ENCODE measurements around the gene ALLC.
"Not testable (repeated sequence)": the region's sequence is repeated elsewhere in the genome, so short reads cannot be mapped to it uniquely, and the experiment has no call there.

ALLC gene

DNA sequence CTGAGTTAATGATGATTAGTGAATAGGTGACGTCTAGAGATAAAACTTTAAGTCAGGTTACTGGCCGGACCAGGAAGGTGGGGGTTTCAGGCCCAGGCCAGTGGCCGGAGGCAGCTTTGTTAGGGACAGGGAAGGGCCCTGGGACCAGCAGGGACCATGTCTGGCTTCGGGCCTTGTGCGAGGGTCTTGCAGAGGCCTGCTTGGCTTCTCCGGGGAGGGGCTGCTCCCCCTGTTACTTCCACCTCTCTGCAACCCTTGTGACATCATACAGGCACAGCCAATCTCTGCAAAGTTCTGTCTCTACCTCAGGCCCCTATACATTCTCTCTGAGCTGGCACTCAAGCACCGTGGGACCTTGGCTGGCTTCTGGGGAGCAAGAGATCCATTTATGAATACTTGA, at the start of gene ALLC:
TSS of gene ALLC (plus strand) at position 320 of the 400 bp plus-strand sequence. CDS start 12,958 bp downstream, outside the sequence.
- Mint-ChIP-seq H3K4me3 (no peak within 1 kb of the TSS), H3K27ac (no peak within 1 kb of the TSS), H3K9me3 (ENCODE audit: low read depth) (no peaks in the 10 kb centered on the region), H3K36me3 (no peaks in the 10 kb centered on the region), H3K4me1 (ENCODE audit: low read depth) (no peaks in the 10 kb centered on the region), H3K27me3 (no peaks in the 10 kb centered on the region)

DNA sequence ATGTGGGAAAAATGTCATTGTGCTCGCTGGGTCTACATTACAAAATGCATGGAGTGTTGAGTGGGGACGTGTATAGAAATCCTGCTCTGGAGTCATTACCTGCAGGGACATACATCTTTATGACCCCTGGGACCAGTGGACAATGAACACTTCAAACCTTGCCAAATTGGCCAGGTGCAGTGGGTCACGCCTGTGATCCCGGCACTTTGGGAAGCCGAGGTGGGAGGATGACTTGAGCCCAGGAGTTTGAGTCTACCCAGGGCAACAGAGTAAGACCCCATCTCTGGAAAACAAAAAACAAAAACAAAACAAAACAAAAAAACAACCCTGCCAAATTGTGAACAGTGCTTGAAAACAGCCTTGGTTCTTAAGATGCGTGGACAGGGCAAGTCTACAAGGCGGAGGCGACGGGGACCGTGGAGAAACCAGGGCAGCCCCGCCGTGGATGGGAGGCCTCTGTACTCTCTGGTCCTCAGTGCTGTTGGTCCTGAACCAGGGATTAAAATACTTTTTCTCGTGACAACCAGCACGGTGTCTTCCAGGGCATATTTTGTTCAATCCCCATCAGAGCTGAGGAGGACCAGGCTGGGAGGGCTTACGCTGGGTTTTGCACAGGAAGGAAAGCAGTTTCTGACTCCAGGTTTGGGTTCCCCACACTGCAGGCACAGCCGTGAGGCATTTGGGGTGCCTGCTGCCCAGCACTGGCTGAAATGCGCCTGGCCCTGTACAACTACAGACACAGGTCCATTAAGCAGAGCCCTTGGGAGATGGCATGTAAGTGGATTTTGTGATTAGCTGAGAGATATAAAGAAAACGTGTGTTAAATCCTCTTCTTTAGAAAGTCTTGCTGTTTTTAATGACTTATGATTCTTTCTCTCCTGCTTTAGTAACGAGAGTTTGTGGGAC, 49.4 kb upstream of the ALLC start:
- Mint-ChIP-seq H3K36me3 (no peaks in the 10 kb centered on the region), H3K4me1 (ENCODE audit: low read depth) (peaks cover 4% of the 10 kb centered on the region), H3K4me3 (no peak overlapping the region), H3K9me3 (ENCODE audit: low read depth) (no peaks in the 10 kb centered on the region), H3K27ac (no peak overlapping the region), H3K27me3 (no peaks in the 10 kb centered on the region)

DNA sequence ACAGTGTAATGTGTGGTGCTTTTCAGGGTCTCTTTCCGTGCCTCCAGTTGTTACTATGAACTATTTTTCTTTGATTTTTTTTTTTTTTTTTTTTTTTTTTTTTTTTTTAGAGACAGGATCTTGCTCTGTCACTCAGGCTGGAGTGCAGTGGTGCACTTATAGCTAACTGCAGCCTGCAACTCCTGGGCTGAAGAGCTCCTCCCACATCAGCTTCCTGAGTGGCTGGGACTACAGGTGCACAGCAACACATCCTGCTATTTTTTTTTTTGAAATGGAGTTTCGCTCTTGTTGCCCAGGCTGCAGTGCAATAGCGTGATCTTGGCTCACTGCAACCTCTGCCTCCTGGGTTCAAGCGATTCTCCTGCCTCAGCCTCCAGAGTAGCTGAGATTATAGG, 48.7 kb upstream of the ALLC start:
- H3K27me3 Mint-ChIP-seq; H3K4me3 Mint-ChIP-seq; H3K36me3 Mint-ChIP-seq; H3K9me3 Mint-ChIP-seq (ENCODE audit: low read depth); H3K4me1 Mint-ChIP-seq (ENCODE audit: low read depth); H3K27ac Mint-ChIP-seq: not testable (repeated sequence)

DNA sequence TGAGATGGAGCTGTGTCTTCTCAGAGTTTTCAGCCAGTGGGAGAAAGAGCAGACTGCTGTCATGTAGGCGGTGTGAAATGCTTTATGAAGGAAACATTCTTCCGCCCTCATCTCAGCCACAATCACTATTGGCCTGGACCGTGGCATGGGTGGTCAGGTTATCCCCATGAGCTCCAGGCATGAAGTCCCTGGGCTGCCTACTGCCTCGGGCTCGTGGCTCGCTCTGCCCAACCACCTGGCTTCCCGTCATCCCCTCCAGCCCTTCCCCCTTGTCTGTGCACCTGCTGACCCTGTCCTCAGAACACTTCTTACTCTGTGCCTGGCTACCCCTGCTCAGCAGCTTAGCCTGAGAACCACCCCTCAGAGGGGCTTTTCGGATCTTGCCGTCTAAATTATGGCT, 47.6 kb upstream of the ALLC start:
- no peaks in the 10 kb centered on the region for H3K9me3 Mint-ChIP-seq (ENCODE audit: low read depth)
- H3K27me3 Mint-ChIP-seq = no peaks in the 10 kb centered on the region

DNA sequence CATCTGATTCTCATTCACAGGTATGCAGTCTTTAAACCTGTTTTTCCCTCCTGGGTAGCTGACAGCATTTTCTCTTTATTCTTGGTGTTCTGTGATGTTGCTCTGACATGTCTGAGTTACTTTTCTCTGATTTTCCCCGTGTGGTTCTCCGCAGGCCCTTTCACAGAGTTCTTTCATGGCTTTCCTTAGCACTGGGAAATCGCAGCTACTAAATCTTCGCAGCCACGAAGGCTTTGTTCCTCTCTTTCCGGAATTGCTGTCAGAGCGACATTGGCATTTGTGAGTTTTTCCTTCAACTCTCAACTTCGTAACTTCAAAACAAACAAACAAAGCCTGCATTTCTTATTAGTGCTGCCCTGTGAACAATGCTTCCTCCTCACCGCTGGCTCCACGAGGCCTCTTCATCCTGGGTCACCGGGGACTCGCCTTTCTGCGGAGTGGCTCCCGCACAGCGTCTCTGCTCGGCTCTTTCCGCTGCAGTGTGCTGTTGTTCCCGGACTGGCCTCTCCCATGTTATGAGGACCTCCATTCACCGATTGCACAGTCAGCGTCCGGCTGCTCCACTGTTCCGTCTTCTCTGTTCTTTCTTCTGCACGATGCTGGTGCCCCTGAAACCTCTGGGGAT, 47.0 kb upstream of the ALLC start:
- no peaks in the 10 kb centered on the region for H3K9me3 Mint-ChIP-seq (ENCODE audit: low read depth)
- H3K4me1 Mint-ChIP-seq (ENCODE audit: low read depth) = peaks cover 4% of the 10 kb centered on the region
- H3K36me3 Mint-ChIP-seq = peaks cover 4% of the 10 kb centered on the region
- H3K27me3 Mint-ChIP-seq = no peaks in the 10 kb centered on the region
- H3K4me3 Mint-ChIP-seq = no peak overlapping the region
- H3K27ac Mint-ChIP-seq = no peak overlapping the region

More for the DNA sequence above, 47.6 kb upstream of the ALLC start:
- Mint-ChIP-seq H3K4me1 (ENCODE audit: low read depth) (peaks cover 4% of the 10 kb centered on the region), H3K36me3 (peaks cover 4% of the 10 kb centered on the region), H3K4me3 (no peak overlapping the region), H3K27ac (no peak overlapping the region)

DNA sequence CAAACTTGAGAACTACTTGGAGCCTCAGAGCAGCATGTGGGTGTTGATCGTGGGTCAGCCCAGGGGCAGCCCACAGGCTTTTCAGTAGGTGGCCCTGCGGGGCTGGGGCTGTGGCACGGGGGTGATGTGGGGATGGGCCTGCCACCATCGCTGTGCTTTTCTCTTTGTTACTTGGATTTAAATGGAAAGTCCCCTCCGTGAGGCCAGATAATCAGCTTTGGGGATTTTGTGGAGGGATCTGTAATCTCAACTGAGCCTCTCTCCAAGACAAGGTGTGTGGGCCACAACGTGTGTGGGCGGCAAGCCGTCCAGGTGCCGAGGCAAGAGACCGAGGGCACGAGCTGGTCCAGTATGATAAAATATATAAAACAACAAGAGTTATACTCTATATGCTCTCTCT, 46.4 kb upstream of the ALLC start:
- no peaks in the 10 kb centered on the region for H3K27me3 Mint-ChIP-seq
- H3K4me1 Mint-ChIP-seq (ENCODE audit: low read depth) = peaks cover 4% of the 10 kb centered on the region
- no peak overlapping the region for H3K27ac Mint-ChIP-seq
- H3K36me3 Mint-ChIP-seq = peaks cover 4% of the 10 kb centered on the region
- H3K9me3 Mint-ChIP-seq (ENCODE audit: low read depth) = no peaks in the 10 kb centered on the region
- no peak overlapping the region for H3K4me3 Mint-ChIP-seq

DNA sequence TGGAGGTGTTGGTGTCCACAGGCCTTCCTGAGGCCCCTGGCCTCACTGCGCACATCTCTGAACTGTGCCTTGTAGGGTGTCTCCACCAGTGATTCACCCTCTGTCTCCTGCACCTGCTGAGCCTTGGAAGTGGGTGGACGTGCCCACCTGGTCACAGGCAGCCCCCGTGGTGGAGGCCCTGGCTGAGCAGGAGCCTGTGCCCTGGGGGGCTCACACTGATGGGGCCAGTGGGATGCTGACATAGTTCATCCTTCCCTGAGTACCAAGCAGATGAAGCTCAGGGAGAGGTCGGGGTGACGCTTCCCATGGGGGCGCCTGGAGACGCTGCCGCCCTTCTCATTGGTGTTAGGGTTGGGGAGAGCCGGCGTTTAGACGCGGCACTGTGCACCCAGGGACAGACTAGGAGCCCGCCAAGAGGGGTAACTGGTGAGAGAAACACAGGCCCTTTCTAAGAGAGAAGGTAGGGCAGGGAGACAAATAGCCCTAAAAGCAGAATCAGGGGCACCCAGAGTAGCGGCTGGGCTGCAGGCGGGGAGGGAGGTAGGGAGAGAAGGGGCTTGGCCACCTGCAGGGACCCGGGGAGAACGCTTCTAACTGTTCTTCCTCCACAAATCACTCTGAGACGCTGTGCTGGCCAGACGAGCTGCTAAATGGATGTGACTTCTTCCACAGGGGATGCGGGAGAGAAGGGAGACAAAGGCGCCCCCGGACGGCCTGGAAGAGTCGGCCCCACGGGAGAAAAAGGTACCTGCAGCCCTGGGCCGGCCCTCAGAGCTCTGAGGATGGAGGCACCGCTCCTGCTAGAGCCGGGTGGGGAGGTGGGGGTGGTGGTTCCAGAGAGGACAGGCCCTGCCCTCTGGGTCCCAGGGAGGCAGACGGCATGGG, 45.1 kb upstream of the ALLC start:
- no peaks in the 10 kb centered on the region for H3K9me3 Mint-ChIP-seq (ENCODE audit: low read depth)
- peaks cover 4% of the 10 kb centered on the region for H3K4me1 Mint-ChIP-seq (ENCODE audit: low read depth)
- no peak overlapping the region for H3K4me3 Mint-ChIP-seq
- H3K36me3 Mint-ChIP-seq = peaks cover 7% of the 10 kb centered on the region
- H3K27ac Mint-ChIP-seq = no peak overlapping the region
- no peaks in the 10 kb centered on the region for H3K27me3 Mint-ChIP-seq

DNA sequence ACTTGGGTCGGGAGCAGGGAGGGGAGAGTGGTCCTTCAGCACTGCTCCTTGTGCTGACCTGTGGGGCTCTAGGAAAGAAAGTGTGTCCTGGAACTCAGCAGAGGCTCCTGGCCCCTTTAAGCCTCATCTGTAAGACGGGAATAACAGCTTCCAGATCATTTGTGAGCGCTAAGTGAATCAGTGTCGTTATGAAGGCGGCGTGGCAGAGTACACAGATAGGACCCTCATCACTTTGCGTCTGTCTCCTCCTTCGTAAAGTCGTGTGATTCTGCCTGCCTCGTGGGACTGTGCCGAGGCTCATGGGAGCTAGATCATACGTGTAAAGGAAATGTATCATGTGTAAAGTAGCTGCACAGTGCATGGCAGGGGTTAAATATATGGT, 44.5 kb upstream of the ALLC start:
- no peaks in the 10 kb centered on the region for H3K27me3 Mint-ChIP-seq
- peaks cover 4% of the 10 kb centered on the region for H3K4me1 Mint-ChIP-seq (ENCODE audit: low read depth)
- H3K27ac Mint-ChIP-seq = no peak overlapping the region
- no peaks in the 10 kb centered on the region for H3K9me3 Mint-ChIP-seq (ENCODE audit: low read depth)
- no peak overlapping the region for H3K4me3 Mint-ChIP-seq
- H3K36me3 Mint-ChIP-seq = peaks cover 7% of the 10 kb centered on the region

DNA sequence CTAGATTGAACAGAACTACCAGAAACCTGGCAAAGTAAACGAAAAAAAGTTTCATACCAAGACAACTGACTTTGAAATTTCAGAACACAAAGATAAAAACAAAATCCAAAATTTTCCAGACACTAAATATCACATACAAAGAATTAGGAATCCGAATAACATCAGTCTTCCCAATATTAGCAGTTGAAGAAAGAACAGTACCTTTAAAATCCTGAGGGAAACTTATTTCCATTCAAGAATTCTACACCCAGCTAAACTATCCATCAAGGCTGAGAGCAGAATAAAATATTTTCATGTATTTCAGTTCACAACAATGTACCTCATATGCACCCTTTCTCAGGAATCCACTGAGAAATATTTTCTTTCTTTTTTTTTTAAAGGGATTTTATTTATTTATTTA, 43.3 kb upstream of the ALLC start:
- not testable (repeated sequence) for H3K27me3 Mint-ChIP-seq; H3K9me3 Mint-ChIP-seq (ENCODE audit: low read depth); H3K4me1 Mint-ChIP-seq (ENCODE audit: low read depth); H3K4me3 Mint-ChIP-seq; H3K36me3 Mint-ChIP-seq; H3K27ac Mint-ChIP-seq

DNA sequence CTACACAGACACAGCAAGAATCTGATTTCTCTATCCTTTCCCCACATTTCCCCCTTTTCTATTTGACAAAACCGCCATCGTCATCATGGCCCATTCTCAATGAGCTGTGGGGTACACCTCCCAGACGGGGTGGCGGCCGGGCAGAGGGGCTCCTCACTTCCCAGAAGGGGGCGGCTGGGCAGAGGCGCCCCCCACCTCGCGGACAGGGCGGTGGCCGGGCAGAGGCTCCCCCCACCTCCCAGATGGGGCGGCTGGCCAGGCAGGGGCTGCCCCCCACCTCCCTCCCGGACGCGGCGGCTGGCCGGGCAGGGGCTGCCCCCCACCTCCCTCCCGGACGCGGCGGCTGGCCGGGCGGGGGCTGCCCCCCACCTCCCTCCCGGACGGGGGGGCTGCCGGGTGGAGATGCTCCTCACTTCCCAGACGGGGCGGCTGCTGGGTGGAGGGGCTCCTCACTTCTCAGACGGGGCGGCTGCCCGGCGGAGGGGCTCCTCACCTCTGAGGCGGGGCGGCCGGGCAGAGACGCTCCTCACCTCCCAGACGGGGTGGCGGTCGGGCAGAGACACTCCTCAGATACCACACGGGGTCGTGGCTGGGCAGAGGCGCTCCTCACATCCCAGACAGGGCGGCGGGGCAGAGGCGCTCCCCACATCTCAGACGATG, 42.3 kb upstream of the ALLC start:
- H3K4me3 Mint-ChIP-seq; H3K27me3 Mint-ChIP-seq; H3K27ac Mint-ChIP-seq; H3K36me3 Mint-ChIP-seq; H3K9me3 Mint-ChIP-seq (ENCODE audit: low read depth); H3K4me1 Mint-ChIP-seq (ENCODE audit: low read depth): not testable (repeated sequence)

DNA sequence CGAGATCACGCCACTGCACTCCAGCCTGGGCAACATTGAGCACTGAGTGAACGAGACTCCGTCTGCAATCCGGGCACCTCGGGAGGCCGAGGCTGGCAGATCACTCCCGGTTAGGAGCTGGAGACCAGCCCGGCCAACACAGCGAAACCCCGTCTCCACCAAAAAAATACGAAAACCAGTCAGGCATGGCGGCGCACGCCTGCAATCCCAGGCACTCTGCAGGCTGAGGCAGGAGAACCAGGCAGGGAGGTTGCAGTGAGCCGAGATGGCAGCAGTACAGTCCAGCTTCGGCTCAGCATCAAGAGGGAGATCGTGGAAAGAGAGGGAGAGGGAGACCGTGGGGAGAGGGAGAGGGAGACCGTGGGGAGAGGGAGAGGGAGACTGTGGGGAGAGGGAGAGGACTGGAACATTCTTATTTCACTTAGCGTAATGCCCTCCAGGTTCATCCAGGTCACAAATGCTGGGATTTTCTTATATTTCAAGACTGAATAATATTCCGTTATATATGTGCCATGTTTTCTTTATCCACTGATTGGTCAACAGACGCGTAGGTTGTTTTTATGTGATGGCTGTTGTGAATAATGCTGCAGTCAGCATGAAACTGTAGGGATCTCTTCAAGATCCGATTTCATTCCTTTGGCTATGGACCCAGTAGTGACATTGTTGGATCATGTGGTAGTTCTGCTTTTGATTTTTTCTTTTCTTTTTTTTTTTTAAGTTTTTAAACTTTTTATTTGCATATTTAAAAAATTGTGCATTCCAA, 41.4 kb upstream of the ALLC start:
- not testable (repeated sequence) for H3K36me3 Mint-ChIP-seq; H3K27ac Mint-ChIP-seq; H3K4me1 Mint-ChIP-seq (ENCODE audit: low read depth); H3K4me3 Mint-ChIP-seq; H3K9me3 Mint-ChIP-seq (ENCODE audit: low read depth); H3K27me3 Mint-ChIP-seq

DNA sequence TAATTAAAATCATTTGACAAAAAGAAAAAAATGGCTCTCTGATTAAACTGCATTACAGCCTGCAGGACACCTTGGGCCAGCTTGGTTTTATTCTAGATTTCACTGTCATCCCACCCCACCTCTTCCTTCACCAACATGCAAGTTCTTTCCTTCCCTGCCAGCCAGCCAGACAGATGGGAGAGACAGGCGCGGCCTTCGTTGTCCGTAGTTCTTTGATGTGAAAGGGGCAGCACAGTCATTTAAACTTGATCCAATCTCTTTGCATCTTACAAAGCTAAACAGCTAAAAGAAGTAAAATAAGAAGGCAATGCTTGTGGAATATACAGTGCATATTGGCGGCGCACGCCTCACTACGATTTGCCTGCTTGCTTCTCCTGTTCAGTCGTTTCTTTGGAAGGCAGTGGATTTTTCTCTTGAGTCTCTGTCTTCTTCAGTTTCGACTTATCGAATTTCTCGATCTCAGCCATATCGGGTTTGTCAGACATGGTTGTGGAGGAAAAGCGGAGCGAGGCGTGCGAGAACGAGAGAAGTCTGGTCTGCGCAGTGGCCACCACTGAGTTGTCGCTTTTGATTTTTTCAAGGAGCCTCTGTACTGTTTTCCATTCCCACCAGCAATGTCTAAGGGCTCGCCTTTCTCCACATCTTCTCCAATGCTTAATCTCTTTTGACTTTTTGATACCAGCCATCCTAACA, 40.7 kb upstream of the ALLC start:
- H3K4me1 Mint-ChIP-seq (ENCODE audit: low read depth) = no peaks in the 10 kb centered on the region
- no peak overlapping the region for H3K27ac Mint-ChIP-seq
- no peak overlapping the region for H3K4me3 Mint-ChIP-seq
- no peaks in the 10 kb centered on the region for H3K27me3 Mint-ChIP-seq
- H3K9me3 Mint-ChIP-seq (ENCODE audit: low read depth) = no peaks in the 10 kb centered on the region
- peaks cover 7% of the 10 kb centered on the region for H3K36me3 Mint-ChIP-seq

DNA sequence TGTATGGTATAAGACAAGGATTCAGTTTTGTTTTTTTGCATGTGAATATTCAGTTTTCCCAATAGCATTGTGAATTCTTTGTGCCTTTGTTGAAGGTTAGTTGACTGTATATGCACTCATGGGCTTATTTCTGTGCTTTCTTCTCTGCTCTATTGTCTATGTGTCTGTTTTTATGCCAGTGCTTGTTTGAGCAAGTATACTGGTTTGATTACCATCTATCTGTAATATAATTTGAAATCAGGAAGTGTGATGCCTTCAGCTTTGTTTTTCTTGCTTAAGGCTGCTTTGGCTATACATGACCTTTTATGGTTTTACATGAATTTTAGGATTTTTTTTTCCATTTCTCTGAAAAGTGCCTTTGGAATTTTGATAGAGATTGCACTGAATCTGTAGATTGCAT, 39.6 kb upstream of the ALLC start:
- H3K36me3 Mint-ChIP-seq = peaks cover 7% of the 10 kb centered on the region
- H3K9me3 Mint-ChIP-seq (ENCODE audit: low read depth) = no peaks in the 10 kb centered on the region
- no peaks in the 10 kb centered on the region for H3K27me3 Mint-ChIP-seq
- no peak overlapping the region for H3K4me3 Mint-ChIP-seq
- H3K4me1 Mint-ChIP-seq (ENCODE audit: low read depth) = no peaks in the 10 kb centered on the region
- no peak overlapping the region for H3K27ac Mint-ChIP-seq

DNA sequence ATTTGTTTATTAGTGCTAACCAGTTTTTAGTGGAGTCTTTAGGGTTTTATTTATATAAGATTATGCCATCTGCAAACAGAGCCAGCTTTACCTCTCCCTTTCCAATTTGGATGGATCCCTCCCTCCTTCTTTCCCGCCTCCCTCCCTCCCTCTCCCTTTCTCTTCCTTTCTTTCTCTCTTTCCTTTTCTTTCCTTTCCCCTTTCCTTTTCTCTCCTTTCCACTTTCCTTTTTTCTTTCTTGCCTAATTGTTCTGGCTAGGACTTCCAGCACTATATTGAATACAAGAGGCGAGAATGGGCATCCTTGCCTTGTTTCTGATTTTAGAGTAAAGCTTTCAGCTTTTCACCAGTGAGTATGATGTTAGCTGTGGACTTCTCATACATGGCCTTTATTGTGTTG, 39.0 kb upstream of the ALLC start:
- H3K36me3 Mint-ChIP-seq = peaks cover 10% of the 10 kb centered on the region
- no peak overlapping the region for H3K4me3 Mint-ChIP-seq
- H3K4me1 Mint-ChIP-seq (ENCODE audit: low read depth) = no peaks in the 10 kb centered on the region
- no peak overlapping the region for H3K27ac Mint-ChIP-seq
- H3K9me3 Mint-ChIP-seq (ENCODE audit: low read depth) = no peaks in the 10 kb centered on the region
- H3K27me3 Mint-ChIP-seq = no peaks in the 10 kb centered on the region

Measured in activated naive CD8-positive, alpha-beta T cell (primary cell).